ENCODE measurements around the gene SHANK1. TPM values are rescaled to one million over a fixed set of nuclear protein-coding genes. Genes with fewer than 3 reads are reported as not detected.

The SHANK1 gene
- total RNA-seq, 6 experiments from 2014 or later, result 0.07 to 0.62 (median 0.25) TPM; not detected in 2

DNA sequence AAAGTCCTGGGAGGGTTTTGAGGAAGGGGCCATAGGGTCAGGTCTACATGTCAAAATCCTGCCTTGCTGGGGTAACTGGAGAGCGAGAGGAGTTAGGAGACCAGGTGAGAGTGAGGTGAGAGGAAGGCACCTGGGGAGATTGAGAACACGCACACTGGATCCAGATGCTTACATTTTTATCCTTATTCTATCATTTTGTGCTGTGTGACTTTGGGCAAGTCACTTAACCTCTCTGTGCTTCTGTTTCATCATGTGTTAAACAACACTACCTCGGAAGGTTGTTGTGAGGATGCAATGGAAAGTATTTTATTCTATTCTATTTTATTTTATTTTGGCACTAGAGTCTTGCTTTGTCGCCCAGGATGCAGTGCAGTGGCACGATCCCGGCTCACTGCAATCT is 66.9 kb downstream of the SHANK1 start:
- Histone ChIP-seq H3K27me3 (no peaks in the 10 kb centered on the region), H3K36me3 (no peaks in the 10 kb centered on the region)

GRCh38 chr19:50651174-50651573 is 68.4 kb downstream of the SHANK1 start:
- H3K36me3 ChIP-seq, result no peaks in the 10 kb centered on the region
- TF ChIP-seq POLR2A (IDR thresholded peaks at IDR 0.05), result no peak
- TF ChIP-seq CTCF (IDR thresholded peaks at IDR 0.05), result no peak
- ATAC-seq (no peak), DNase-seq (no peak)
- H3K4me1 ChIP-seq, result no peaks in the 10 kb centered on the region
- intact Hi-C loops (cut with DNase I), result no loop called here
- no peak overlapping the region for H3K4me3 ChIP-seq
- no peaks in the 10 kb centered on the region for H3K9me3 ChIP-seq
- no peak overlapping the region for H3K27ac ChIP-seq
- H3K27me3 ChIP-seq, result no peaks in the 10 kb centered on the region
- WGBS (ENCODE audit: insufficient coverage, low coverage, low lambda C conversion rate, missing lambda C conversion rate), result 77% methylated on average over 2 of the region's 2 CpGs

More for the DNA sequence above, 66.9 kb downstream of the SHANK1 start:
- WGBS (ENCODE audit: insufficient coverage, low coverage, low lambda C conversion rate, missing lambda C conversion rate), result 80% methylated on average over 6 of the region's 6 CpGs
- no peak overlapping the region for H3K4me3 ChIP-seq
- H3K9me3 ChIP-seq, result no peaks in the 10 kb centered on the region
- no peak overlapping the region for H3K27ac ChIP-seq
- intact Hi-C loops (cut with DNase I), result no loop called here
- no peak for DNase-seq
- H3K4me1 ChIP-seq, result no peaks in the 10 kb centered on the region
- no peak for ATAC-seq
- no peak for TF ChIP-seq CTCF (IDR thresholded peaks at IDR 0.05)
- no peak for TF ChIP-seq POLR2A (IDR thresholded peaks at IDR 0.05)

GRCh38 chr19:50649433-50650391 is 69.9 kb downstream of the SHANK1 start, which contains the start of gene C19orf81:
C19orf81 (plus strand) TSS chr19:50649445; CDS start chr19:50649445, 0 bp downstream.
- ATAC-seq (peak in 1 of 4 donors; percentile 18), DNase-seq (no peak)
- no peaks in the 10 kb centered on the region for H3K36me3 ChIP-seq
- H3K4me3 ChIP-seq, result no peak within 1 kb of the TSS
- intact Hi-C loops (cut with DNase I), result no loop called here
- no peaks in the 10 kb centered on the region for H3K27me3 ChIP-seq
- no peaks in the 10 kb centered on the region for H3K4me1 ChIP-seq
- WGBS (ENCODE audit: insufficient coverage, low coverage, low lambda C conversion rate, missing lambda C conversion rate), result 22% methylated on average over 2 of the region's 7 CpGs
- TF ChIP-seq POLR2A (IDR thresholded peaks at IDR 0.05) (no peak), CTCF (IDR thresholded peaks at IDR 0.05) (no peak)
- no peak within 1 kb of the TSS for H3K27ac ChIP-seq
- no peaks in the 10 kb centered on the region for H3K9me3 ChIP-seq

DNA sequence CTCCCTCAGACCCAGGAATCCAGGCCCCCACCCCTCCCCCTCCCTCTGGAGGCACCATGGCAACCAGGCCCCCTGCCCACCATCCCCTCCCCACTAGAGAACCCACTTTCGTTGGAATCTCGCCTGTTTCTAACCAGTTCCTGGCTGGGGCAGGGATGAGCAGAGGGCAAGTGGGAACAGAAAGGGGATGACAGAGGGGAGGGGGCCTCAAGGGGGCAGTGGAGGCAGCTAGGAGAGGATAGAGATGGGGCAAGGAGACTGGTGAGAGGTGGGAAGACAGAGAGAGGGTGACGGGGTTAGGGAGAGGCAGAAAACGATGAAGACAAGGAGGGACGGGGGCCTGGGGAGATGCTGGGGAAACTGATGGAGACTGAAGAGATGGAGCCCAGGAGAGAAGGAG is 70.9 kb downstream of the SHANK1 start:
- no peak overlapping the region for H3K27ac ChIP-seq
- 53% methylated on average over 5 of the region's 5 CpGs for WGBS (ENCODE audit: insufficient coverage, low coverage, low lambda C conversion rate, missing lambda C conversion rate)
- H3K9me3 ChIP-seq, result no peaks in the 10 kb centered on the region
- no peak overlapping the region for H3K4me3 ChIP-seq
- DNase-seq, result no peak
- H3K36me3 ChIP-seq, result no peaks in the 10 kb centered on the region
- no peaks in the 10 kb centered on the region for H3K27me3 ChIP-seq
- no peak for ATAC-seq
- H3K4me1 ChIP-seq, result no peaks in the 10 kb centered on the region
- intact Hi-C loops (cut with DNase I), result no loop called here
- TF ChIP-seq POLR2A (IDR thresholded peaks at IDR 0.05) (no peak), CTCF (IDR thresholded peaks at IDR 0.05) (no peak)
